Measurements from ENCODE around the gene CLEC2A.
"Not testable (repeated sequence)": the region's sequence is repeated elsewhere in the genome, so short reads cannot be mapped to it uniquely, and the experiment has no call there.

Gene CLEC2A

DNA sequence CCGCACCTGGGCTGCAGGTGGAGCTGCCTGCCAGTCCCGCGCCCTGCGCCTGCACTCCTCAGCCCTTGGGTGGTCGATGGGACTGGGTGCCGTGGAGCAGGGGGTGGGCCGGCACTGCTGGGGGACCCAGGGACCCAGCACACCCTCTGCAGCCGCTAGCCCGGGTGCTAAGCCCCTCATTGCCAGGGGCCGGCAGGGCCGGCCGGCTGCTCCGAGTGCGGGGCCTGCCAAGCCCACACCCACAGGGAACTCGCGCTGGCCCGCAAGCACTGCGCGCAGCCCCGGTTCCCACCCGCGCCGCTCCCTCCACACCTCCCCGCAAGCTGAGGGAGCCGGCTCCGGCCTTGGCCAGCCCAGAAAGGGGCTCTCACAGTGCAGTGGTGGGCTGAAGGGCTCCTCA is 56.0 kb downstream of the CLEC2A start:
- DNase-seq = not testable (repeated sequence)

- DNase-seq = no peak
Observed at GRCh38 chr12:9872742-9873141, 59.4 kb downstream of the CLEC2A start.

GRCh38 chr12:9872162-9872561 is 60.0 kb downstream of the CLEC2A start:
- no peak for DNase-seq

DNA sequence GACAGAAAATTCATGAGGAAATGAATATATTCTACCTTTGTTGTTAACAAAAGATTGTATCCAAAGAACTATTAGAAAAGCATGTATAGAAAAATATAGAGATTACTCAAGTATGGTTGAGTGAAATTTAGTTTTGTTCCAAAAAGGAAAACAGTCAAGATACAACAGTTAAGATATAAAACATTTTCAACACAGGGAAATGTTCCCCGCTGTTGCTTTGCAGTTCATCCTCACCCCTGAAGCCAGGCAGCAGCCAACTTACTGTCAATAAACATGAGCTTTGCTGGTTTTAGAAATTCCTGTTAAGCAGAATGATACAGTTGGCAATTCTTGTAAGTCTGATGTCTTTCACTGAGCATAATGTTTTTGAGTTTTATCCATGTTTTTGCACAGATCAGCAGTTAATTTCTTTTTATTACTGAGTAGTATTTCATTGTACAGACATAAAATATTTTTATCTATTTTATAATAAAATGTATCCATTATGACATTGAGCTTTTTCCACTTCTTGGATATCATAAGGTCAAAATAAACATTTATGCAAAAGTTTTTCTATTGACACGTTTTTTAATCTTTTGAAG is 61.8 kb downstream of the CLEC2A start:
- no peak for DNase-seq

DNA sequence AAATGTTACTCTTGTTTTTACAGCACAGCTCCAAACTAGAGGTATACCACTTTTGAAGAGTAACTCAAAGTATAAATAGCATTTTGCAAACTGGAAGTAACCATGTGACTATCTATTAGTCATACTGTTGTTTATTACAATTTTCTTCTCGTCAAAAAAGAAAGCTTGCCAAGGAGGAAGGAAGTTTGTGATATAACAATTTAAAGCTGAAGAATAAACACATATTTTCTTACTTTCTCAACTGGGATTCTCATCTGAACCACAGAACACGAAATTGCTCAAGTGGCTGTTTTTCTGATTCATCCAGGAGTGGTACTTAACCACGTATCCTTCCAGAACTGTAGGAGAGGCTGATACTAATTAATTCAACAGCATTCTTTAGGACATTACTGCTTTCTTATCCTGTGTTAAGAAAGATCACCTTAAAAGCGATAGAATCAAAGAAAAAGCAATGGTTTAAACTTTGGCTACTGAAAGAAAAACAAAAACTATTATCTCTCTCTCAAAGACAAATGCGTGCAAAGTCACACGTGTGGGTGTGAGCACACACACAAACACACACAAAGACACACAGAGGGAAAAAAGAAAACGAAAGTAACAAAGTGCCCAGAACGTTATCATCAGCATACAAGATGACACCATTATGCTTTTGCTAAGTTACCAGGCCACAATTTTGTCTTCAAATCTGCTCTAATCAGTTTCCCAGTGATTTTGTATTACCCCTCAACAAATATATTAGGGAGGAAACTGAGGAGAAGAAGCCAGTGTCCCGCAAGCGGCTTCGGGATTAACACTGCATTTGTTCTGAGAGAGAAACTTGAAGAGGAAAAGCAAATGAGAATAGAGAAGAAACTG is 62.6 kb downstream of the CLEC2A start, which contains the start of gene CLEC2B:
Gene CLEC2B (minus strand): TSS at position 48 of the 855 bp plus-strand sequence.
- DNase-seq = no peak

GRCh38 chr12:9868951-9869306 is 63.2 kb downstream of the CLEC2A start:
- no peak for DNase-seq

DNA sequence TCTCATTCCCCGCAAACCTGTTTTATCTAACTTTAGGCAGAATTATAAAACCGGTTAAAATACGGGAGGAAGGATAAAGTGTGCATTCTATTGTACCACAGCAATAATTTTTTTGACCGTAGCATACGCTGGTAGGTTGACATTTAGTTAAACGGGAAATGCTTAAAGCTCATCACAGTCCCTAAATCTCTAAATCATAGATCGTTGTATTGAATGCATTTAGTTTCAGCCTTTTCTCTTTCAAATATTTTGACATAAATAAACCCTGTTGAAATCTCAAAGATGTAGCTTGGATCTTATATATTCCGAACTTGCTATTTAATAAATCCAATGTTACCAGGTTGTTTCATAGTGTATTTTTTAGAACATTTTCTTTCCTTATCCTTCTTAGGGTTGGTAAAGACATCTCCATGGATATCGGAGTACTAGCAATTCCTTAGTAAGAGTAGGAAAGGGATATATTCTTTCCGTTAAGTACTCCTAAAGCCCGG is 63.8 kb downstream of the CLEC2A start:
- no peak for DNase-seq

GRCh38 chr12:9867531-9867930 is 64.6 kb downstream of the CLEC2A start:
- no peak for DNase-seq

DNA sequence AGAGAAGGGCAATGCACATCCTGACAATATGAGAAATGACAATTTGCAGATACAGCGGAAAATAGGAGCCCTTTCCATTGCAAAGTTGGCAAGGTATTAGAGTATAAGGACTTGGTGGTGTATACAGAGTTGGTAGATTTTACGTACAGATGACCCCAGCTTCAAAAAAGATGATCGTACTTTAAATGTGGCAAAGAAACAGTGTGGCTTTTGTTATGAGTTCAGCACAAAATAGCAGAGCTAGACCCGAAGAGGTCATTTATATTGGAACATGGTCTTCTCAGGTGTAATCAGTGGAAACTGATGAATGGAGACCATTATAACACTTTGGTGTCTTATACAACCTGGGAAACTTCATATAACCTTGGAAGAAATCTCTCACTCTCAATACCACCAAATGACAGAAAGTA is 65.3 kb downstream of the CLEC2A start:
- DNase-seq = no peak

DNA sequence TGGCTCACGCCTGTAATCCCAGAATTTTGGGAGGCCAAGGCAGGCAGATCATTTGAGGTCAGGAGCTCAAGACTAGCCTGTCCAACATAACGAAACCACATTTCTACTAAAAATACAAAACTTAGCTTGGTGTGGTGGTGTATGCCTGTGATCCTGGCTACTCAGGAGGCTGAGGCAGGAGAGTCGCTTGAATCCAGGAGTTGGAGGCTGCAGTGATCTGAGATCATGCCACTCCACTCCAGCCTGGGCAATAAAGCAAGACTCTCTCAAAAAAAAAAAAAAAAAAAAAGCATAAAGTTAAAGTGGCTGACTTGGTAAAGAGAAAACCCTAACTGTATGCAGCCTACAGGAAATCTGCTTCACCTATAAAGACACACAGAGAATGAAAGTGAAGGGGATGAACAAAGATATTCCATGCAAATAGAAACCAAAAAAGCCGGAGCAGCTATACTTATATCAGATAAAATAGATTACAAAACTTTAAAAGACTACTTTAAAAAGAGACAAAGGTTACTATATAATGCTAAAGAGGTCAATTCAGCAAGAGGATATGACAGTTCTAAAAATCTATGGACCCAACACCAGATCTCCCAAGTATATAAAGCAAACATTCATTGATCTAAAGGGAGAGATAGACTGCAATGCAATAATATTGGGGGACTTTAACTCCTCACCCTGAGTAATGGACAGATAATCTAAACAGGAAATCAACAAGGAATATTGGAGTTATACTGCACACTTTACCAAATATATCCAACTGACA is 67.1 kb downstream of the CLEC2A start:
- DNase-seq = no peak

Measured in CD4-positive, alpha-beta T cell treated with Interferon gamma for 1 hour (primary cell).